H1 (cell line): Measurements from ENCODE around the gene FCAMR. TPM values are rescaled to one million over a fixed set of nuclear protein-coding genes. Genes with fewer than 3 reads are reported as not detected.

Source experiments
- CHD1 ChIP-seq: IDR thresholded peaks from 2 replicates; pipeline ENCODE4 v1.6.1; 2012; ENCODE audit warnings: low read depth, low read length, improper control_type of control experiment
- KDM5A ChIP-seq: fragments of 200-600 bp; IDR thresholded peaks from 2 replicates; pipeline ENCODE4 v1.7.1; 2012; ENCODE audit warnings: mild to moderate bottlenecking, low read length, inconsistent platforms, mixed read lengths
- polyA plus RNA-seq, 7 experiments: library from polyadenylated mRNA; depleted of rRNA in 3 of 7; stranded (reverse) in 5 of 7; unstranded in 2 of 7; fragments of >200 nt in 5 of 7; fragments of 200-250 nt in 2 of 7; gene quantifications; 1 replicate in 5 of 7; 2 replicates in 1 of 7; 4 replicates in 1 of 7; pipeline versions ENCODE4 v1.2.1 to v1.2.3, GENCODE V29; 2011 to 2013; ENCODE audit warnings: missing spikeins in 2 of 7, mixed read lengths in 2 of 7
- total RNA-seq: library from RNA; stranded (reverse); fragmentation: NEBNext Ultra II Directional; extraction: Animal tissue kit (Norgen Biotek cat#: 25700); gene quantifications from 2 replicates; pipeline ENCODE4 v1.2.1, GENCODE V29; 2021

Gene FCAMR
- total and polyA plus RNA-seq, 2 of the 8 experiments (the other 6 are each of a cell fraction or from before 2014, with no cell fraction given) = not detected

DNA sequence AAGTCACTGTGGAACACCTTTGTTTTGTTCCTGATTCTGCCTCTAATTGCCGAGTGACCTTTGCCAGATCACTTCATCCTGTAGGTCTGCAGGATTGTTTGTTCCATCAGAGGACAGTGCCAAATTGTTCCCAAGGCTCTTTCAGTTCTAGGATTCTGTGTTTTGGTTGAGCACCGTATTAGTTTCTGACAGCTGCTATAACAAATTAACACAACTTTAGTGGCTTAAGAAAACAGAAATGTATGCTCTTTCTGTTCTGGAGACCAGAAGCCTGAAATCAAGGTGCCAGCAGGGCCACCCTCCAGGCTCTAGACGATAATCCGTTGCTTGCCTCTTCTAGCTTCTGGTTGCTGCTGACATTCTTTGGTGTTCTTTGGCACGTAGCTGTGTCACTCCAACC, 20.6 kb downstream of the FCAMR start (continued):
- TF ChIP-seq CHD1 = no peak
- no peak for TF ChIP-seq KDM5A
